HG03575 (cell line): Measurements from ENCODE around the gene ZNF620.

Source experiments
- ATAC-seq: cut with Tn5 transposase; IDR thresholded peaks from one replicate; pipeline ENCODE4 v1.9.1; 2021; ENCODE audit not compliant: unreplicated experiment, insufficient number of reproducible peaks, low FRiP score; ENCODE audit errors: extremely low read depth

ZNF620 gene

DNA sequence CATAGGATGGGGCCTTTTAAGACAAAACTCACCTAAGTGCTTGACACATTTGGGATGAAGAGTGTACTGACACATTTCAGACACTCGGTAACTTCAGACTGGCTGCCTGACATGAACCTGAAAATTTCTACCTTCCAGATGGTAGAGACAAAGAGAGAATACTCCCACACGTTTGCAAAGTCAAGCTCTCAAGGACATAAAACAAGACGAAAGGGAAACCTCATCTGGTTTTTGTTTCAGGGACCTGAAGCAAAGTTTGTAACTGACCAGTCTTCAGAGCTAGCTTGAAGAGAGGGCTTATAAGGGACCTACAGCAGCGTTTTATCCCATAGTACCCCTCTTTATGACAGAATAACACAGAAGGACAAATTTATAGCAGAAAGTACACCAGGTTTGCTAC is 60.9 kb downstream of the ZNF620 start:
- no peak for ATAC-seq
